ENCODE data around the gene LRRC7.

DNA sequence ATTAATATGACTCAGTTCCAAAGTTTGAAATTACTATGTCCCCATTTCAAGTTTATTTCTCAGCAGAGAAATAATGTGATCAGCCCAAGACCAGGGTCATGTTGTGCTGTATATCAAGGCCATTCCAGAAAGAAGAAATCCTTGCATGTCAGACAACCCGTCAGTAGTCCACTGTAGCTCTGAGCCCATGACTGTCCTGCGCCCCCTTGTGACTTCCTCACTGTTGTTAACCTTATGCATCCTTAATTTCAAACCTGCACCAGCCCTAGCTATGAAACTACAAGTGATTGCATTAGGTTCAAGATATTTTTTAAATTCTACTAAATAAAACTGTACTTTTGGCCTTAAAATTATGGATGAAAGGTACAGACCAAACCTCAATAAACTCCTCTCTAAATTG lies 133.0 kb downstream of the LRRC7 start:
- no peak for TF ChIP-seq TP53 (CRISPR knock-in tag; conservative IDR thresholded peaks at IDR 0.05)
- TF ChIP-seq ZNF263 (CRISPR knock-in tag; IDR thresholded peaks at IDR 0.05) = no peak
- TF ChIP-seq MIER2 (CRISPR knock-in tag; IDR thresholded peaks at IDR 0.05) = no peak
- no peak for TF ChIP-seq CREM (IDR thresholded peaks at IDR 0.05)
- TF ChIP-seq CREM (CRISPR knock-in tag; IDR thresholded peaks at IDR 0.05) = no peak

Data from HepG2 (cell line).